HG03159 (cell line): Measurements from ENCODE around the gene CNR2.
"Not testable (repeated sequence)": the region's sequence is repeated elsewhere in the genome, so short reads cannot be mapped to it uniquely, and the experiment has no call there.

Experiments
- ATAC-seq: cut with Tn5 transposase; IDR thresholded peaks from one replicate; pipeline ENCODE4 v1.9.1; 2021; ENCODE audit warnings: mild to moderate bottlenecking, moderate library complexity; ENCODE audit not compliant: unreplicated experiment

CNR2 gene

GRCh38 chr1:23889074-23889473 is 24.1 kb downstream of the CNR2 start:
- no peak for ATAC-seq

- ATAC-seq, result no peak
Observed at GRCh38 chr1:23885222-23885621, 27.9 kb downstream of the CNR2 start.

DNA sequence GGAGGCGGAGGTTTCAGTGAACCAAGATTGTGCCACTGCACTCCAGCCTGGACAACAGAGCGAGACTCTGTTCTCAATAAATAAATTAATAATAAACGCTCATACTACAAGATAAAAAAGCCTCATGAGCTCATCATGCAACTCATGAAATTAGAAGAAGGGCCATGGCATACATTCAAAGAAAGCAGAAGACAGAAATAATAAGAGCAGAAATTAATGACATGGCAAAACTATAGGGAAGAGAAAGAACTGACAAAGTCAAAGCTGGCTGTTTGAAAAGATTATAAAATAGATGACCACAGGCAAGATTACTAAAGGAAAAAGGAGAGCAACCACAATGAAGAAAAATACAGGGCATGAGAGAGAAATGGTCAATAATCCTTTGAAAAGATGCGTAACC is 30.4 kb downstream of the CNR2 start:
- ATAC-seq, result no peak

DNA sequence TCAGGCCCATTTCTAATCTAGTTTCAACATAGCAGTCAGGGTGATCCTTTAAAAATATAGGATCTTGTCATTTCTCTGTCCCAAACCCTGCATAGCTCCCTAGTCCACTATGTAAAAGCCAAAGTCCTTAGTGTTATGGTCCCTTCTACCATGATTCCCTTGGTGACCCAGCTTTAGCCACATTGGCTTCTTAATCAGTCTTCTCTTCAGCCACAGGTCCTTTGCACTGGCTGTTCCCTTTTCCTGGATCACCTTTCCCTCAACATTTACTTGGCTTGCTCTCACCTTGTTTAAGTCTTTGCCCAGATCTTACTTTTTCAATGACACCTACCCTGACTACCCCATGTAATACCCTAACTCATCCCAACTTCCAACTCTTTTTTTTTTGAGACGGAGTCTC is 33.4 kb downstream of the CNR2 start:
- ATAC-seq, result no peak

- no peak for ATAC-seq
Observed at GRCh38 chr1:23878668-23879067, 34.5 kb downstream of the CNR2 start.

DNA sequence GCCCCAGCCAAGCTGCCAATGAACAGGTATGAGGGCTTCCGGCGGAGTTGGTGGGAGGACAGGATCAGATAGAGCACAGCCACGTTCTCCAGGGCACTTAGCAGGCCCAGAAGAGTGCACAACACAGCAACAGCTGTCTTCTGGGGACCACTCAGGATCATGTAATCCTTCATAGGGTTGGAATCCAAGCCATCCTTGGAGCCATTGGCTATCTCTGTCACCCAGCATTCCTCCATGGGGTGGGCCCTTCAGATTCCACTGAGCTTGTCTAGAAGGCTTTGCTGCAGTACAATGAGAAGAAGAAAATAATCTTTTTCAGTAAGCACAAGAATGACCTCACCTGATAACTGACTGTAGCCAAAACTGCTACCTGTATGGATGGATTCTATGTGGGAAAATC is 37.8 kb downstream of the CNR2 start:
- ATAC-seq, result no peak

DNA sequence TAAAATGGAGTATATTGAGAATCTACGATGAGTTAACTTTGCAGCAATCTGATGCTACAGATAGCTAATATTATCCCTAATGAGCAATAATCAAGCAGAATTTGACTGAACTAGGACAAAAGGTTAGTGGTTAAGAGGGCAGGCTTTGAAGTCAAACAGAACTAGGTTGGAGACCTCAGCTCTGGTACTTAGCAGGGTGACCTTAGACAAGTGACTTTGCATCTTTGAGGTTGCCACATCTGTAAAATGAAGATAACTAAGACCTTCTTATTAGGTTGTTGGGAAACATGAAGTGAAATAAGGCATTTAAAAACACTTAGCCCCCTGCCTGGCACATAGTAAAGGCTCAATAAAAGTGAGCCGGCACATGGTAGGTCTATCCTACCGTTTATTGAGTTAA is 40.7 kb downstream of the CNR2 start:
- ATAC-seq, result no peak

DNA sequence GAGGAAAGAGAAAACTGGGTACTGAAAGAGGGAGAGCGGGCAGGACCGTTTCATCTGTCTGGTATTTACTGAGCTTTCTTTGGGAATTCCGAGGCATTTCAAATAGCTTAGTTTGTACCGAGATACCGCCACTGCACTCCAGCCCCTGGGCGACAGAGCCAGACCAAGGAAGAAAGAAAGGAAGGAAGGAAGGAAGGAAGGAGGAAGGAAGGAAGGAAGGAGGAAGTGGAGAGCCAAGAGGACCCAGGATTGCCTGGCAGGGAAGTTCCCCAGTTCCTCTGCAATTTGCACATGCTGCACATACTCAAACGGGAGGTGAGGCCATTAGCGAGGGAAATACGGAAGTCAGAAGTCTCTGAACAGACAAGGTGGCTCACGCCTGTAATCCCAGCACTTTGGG is 44.1 kb downstream of the CNR2 start:
- no peak for ATAC-seq

DNA sequence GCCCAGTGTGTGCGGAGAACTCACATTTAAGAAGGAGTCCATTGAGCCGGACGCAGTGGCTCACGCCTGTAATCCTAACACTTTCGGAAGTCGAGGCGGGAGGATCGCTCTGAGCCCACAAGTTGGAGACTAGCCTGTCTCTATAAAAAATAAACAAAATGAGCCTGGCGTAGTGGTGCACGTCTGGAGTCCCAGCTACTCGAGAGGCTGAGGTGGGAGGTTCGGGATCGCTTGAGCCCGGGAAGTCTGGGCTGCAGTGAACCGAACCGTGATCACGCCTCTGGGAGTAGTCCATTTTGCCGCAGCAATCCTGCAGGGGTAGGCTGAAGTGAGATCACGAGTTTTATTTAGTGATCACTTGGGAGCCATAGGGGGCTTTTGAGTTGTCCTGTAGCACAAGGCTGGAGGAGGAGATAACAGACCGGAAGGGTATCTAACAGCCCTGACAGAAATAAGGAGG is 44.6 kb downstream of the CNR2 start:
- no peak for ATAC-seq

DNA sequence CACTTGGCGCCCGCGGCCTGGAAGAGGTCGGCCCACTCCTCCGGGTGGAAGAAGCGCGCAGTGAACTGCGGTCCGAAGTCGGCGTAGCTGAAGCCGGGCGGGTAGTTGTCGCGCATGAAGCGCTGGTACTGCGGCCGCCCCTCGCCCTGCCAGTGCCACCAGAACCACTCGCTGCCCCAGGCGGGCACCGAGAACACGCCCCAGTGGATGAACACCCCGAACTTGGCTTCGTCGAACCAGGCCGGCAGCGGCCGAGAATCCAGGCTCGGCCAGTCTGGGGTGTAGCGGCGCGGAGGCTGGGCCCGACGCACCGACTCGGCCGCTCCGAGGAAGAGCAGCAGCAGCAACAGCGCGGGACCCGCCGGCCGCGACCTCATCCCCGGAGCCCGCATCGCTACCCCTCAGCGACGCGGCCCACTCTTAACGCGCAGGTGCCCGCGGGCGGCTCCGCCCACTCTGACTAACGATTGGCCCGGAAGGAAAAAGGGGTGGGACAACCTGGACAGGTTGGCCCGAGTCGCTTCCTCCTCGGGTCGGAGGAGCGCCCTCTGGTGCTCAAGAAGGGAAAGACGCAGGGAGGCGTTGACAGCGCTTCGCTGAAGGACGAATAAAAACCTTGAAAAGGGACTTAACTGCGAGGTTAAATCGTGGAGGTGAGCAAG is 45.1 kb downstream of the CNR2 start, which contains the start of gene FUCA1:
Gene FUCA1, minus strand, starts transcription at position 396 of the 662 bp plus-strand sequence. Its CDS starts 4 bp downstream, at position 392.
- peak; percentile 92 for ATAC-seq

GRCh38 chr1:23867542-23867894 is 45.6 kb downstream of the CNR2 start:
- peak; percentile 28 for ATAC-seq

GRCh38 chr1:23865543-23865930 is 47.6 kb downstream of the CNR2 start:
- no peak for ATAC-seq

- ATAC-seq, result no peak
Observed at GRCh38 chr1:23864801-23865542, 48.2 kb downstream of the CNR2 start.

- ATAC-seq, result no peak
Observed at GRCh38 chr1:23862640-23863039, 50.5 kb downstream of the CNR2 start.

GRCh38 chr1:23854568-23854967 is 58.6 kb downstream of the CNR2 start:
- ATAC-seq, result no peak

GRCh38 chr1:23853124-23853523 is 60.0 kb downstream of the CNR2 start:
- not testable (repeated sequence) for ATAC-seq

GRCh38 chr1:23851406-23851805 is 61.8 kb downstream of the CNR2 start:
- not testable (repeated sequence) for ATAC-seq

GRCh38 chr1:23848673-23849616 is 64.2 kb downstream of the CNR2 start:
- no peak for ATAC-seq

GRCh38 chr1:23847482-23848095 is 65.6 kb downstream of the CNR2 start:
- not testable (repeated sequence) for ATAC-seq

GRCh38 chr1:23845163-23845562 is 68.0 kb downstream of the CNR2 start:
- no peak for ATAC-seq

DNA sequence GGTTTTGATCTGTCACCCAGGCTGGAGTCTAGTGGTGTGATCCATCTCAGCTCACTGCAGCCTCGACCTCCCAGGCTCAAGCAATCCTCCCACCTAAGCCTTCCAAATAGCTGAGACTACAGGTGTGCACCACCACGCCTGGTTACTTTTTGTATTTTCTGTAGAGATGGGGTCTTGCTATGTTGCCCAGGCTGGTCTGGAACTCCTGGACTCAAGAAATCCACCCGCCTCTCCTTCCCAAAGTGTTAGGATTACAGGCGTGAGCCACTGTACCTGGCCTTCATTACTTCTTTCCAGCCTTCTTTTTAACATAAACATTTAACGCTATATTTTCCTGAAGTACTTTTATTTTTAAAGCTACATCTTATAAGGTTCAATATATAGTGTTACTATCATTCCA is 69.5 kb downstream of the CNR2 start:
- ATAC-seq, result no peak
